Aorta (tissue), 5 donors: ENCODE measurements around the gene ANO8. TPM values are rescaled to one million over a fixed set of nuclear protein-coding genes. Genes with fewer than 3 reads are reported as not detected.
A peak's percentile ranks its signal among the peaks of the same experiment; 100 is the strongest.
"Not testable (repeated sequence)": the region's sequence is repeated elsewhere in the genome, so short reads cannot be mapped to it uniquely, and the experiment has no call there.

ENCODE experiments used
- ATAC-seq: fragments of 200-7000 bp; cut with Tn5 transposase; one replicate; pipeline ENCODE4 v1.9.1; 2022; ENCODE audit warnings: moderate library complexity; ENCODE audit not compliant: low FRiP score
- DNase-seq, 2 donors: peaks; one replicate each; pipeline ENCODE4 v3.0.0-alpha.2; 2020
- H3K27ac ChIP-seq, 2 donors: one replicate each; pipeline ENCODE4 v1.5.1; 2013; ENCODE audit warnings: low read length in 2 of 2, mild to moderate bottlenecking in 2 of 2, moderate library complexity in 2 of 2, control low read depth in 1 of 2, inconsistent platforms in 1 of 2, low read depth in 1 of 2
- H3K27me3 ChIP-seq, 2 donors: one replicate each; pipeline ENCODE4 v1.6.1; 2013; ENCODE audit warnings: control low read depth in 1 of 2, low read length in 1 of 2, mild to moderate bottlenecking in 1 of 2, moderate library complexity in 1 of 2; ENCODE audit not compliant: insufficient read depth in 2 of 2, control insufficient read depth in 1 of 2
- H3K36me3 ChIP-seq, 2 donors: one replicate each; pipeline ENCODE4 v1.6.1; 2013; ENCODE audit warnings: control low read depth in 1 of 2, low read length in 1 of 2, mild to moderate bottlenecking in 1 of 2; ENCODE audit not compliant: insufficient read depth in 2 of 2, control insufficient read depth in 1 of 2
- H3K4me1 ChIP-seq, 2 donors: one replicate each; pipeline ENCODE4 v1.6.1; 2013; ENCODE audit warnings: low read length in 2 of 2, control low read depth in 1 of 2, mild to moderate bottlenecking in 1 of 2, moderate library complexity in 1 of 2; ENCODE audit not compliant: insufficient read depth in 2 of 2, control insufficient read depth in 1 of 2
- H3K4me3 ChIP-seq, 2 donors: one replicate each; pipeline ENCODE4 v1.5.1; 2013; ENCODE audit warnings: low read length in 2 of 2, control low read depth in 1 of 2, mild to moderate bottlenecking in 1 of 2
- H3K9me3 ChIP-seq: one replicate; pipeline ENCODE4 v1.6.1; 2013; ENCODE audit warnings: mild to moderate bottlenecking, low read length; ENCODE audit not compliant: control insufficient read depth
- WGBS, 2 donors: extraction: QIAGEN DNeasy Blood & Tissue Kit; methylation state at CpG; one replicate each; pipeline ENCODE4 v1.1.7; 2013; 5-methylcytosine and 5-hydroxymethylcytosine counted together
- intact Hi-C, 2 donors: fragments of 100-400 bp; cut with DNase I; formaldehyde crosslinking; loops; one replicate each; pipeline versions ENCODE4 v1.14.2 to v1.15.0; 2022
- polyA plus RNA-seq, 2 donors: library from polyadenylated mRNA; stranded (reverse); fragments of 200-250 nt; gene quantifications; one replicate each; pipeline ENCODE4 v1.2.3, GENCODE V29; 2013
- total RNA-seq, 2 donors: library from RNA; stranded (reverse); fragmentation: NEBNext Ultra II Directional; extraction: Animal tissue kit (Norgen Biotek cat#: 25700); gene quantifications; one replicate each; pipeline ENCODE4 v1.2.1, GENCODE V29; 2021
- donor health status: healthy with polysubstance abuse.
- donor health status: Bipolar disorder and iron deficiency.
- donor health status: DM: no; HTN: no; CAD: no.
- donor health status: DM: no; HTN: no; CAD: no.
- donor health status: DM: yes; HTN: yes; CAD: no.

Gene ANO8
- total and polyA plus RNA-seq, 4 donors = 1.3 to 19.4 (median 14.2) TPM

DNA sequence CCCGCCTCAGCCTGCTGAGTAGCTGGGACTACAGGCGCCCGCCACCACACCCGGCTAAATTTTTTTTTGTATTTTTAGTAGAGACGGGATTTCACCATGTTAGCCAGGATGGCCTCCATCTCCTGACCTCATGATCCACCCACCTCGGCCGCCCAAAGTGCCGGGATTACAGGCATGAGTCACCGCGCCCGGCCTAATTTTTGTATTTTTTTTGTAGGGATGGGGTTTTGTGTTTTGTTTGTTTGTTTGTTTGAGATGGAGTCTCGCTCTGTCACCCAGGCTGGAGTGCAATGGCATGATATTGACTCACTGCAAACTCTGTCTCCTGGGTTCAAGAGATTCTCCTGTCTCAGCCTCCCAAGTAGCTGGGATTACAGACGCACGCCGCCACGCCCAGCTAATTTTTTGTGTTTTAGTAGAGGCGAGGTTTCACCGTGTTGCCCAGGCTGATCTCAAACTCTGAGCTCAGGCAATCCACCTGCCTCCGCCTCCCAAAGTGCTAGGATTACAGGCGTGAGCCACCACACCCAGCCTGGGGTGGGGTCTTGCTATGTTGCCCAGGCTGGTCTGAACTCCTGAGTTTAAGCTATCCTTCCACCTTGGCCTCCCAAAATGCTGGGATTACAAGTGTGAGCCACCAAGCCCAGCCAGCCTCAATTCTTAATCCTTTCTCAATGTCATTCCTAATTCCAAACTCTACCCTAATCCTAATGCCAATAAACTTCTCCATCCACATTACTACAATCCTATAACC is 29.4 kb upstream of the ANO8 start:
- H3K4me1 ChIP-seq, H3K9me3 ChIP-seq, H3K27ac ChIP-seq, H3K27me3 ChIP-seq, H3K36me3 ChIP-seq, DNase-seq, intact Hi-C loops, H3K4me3 ChIP-seq, ATAC-seq: not testable (repeated sequence)
- 86 to 90% methylated on average over 20 of the region's 20 CpGs for WGBS, 2 donors

DNA sequence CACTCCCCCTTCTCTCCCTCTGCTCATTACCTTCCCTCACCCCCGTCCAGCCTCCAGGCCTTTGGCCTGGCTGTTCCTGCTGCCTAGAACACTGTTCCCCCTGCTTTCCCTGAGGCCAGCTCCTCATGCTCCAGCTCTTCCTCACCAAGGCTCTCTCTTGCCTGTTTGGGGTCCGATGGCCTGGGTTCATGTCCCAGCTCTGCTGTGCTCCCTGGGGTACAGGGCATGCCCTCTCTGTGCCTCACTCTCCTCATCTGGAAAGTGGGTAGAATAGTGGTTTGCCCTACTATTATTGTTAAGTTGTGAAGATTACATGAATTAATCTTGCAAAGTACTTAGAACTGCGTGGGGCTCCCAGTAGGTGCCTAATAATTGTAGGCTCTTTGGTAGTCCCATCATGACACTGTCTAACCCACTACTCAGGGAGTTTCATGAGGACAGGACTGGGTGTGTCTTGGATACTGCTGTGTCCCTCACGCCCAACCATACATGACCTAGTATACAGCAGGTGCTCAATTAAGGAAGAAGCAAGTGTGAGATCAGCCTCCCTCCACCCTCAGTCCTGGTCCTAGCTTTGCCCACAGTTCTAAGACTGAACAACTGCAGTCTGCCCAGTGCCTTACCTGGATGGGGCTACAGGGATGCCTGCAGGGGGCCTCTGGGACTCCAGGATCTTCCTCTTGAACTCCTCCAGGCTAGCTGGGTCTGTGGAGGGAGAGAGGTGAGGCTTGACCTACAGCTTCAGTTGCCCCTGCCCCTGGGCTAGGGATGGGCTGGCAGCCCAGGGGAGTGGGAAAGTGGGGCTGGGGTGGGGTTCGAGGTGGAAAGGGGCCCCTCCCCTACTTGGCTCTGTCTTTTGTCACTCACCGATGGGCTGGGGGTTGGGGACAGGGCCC is 25.5 kb upstream of the ANO8 start:
- no peak for DNase-seq
- no peaks in the 10 kb centered on the region for H3K4me1 ChIP-seq
- H3K27me3 ChIP-seq = no peaks in the 10 kb centered on the region
- no peak overlapping the region for H3K4me3 ChIP-seq
- H3K27ac ChIP-seq = no peak overlapping the region
- no peaks in the 10 kb centered on the region for H3K36me3 ChIP-seq
- WGBS, 2 donors = 81 to 83% methylated on average over 6 of the region's 6 CpGs
- intact Hi-C loops = no loop called here
- no peak for ATAC-seq
- no peaks in the 10 kb centered on the region for H3K9me3 ChIP-seq

DNA sequence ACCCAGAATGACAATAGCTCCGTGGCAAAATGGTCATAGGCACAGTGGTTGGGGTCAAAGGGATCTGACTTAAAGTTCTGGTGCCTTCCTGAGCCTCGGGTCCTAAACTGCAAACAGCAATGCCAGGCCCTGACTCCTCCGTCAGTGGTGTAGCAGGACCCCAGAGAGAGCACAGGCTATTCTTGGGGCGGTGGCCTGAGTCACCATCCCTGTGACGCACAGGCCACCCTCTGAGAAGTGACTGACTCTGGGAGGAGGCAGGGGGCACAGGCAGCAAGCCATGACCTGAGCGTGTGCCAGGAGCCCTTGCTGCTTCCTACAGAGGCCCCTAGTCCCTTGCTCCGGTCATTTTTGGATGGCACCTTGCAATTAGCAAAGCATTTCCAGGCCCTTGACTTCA is 23.7 kb upstream of the ANO8 start:
- Histone ChIP-seq H3K27ac (no peak overlapping the region), H3K9me3 (no peaks in the 10 kb centered on the region), H3K4me3 (no peak overlapping the region), H3K4me1 (no peaks in the 10 kb centered on the region), H3K27me3 (no peaks in the 10 kb centered on the region), H3K36me3 (no peaks in the 10 kb centered on the region)
- WGBS, 2 donors = 54 to 63% methylated on average over 7 of the region's 7 CpGs
- ATAC-seq (peak; percentile 67), DNase-seq (peak; percentile 79 to 88)
- intact Hi-C loops = no loop called here

DNA sequence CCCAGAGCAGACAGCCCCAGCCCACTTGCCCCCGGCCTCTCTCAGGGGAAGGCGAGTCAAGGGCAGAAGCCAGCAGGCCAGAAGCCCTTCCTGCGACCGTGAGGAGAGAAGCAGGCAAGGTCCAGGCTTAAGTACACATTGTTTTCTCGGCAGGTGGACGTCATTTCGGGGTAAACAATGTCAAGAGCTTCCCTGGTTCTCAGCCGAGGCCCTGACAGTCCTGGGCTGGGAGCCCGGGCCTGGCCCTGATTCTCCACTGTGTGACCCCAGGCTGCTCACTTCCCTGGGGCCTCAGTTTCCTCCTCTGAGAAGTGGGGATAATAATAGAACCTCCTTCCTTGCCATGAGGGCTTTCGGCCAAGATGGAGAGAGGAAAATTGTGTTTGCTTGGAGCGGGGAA is 23.1 kb upstream of the ANO8 start:
- ATAC-seq = no peak
- Histone ChIP-seq H3K36me3 (no peaks in the 10 kb centered on the region), H3K27me3 (no peaks in the 10 kb centered on the region), H3K4me3 (no peak overlapping the region), H3K9me3 (no peaks in the 10 kb centered on the region), H3K4me1 (no peaks in the 10 kb centered on the region), H3K27ac (no peak overlapping the region)
- 80 to 81% methylated on average over 11 of the region's 11 CpGs for WGBS, 2 donors
- intact Hi-C loops = no loop called here
- DNase-seq = no peak

DNA sequence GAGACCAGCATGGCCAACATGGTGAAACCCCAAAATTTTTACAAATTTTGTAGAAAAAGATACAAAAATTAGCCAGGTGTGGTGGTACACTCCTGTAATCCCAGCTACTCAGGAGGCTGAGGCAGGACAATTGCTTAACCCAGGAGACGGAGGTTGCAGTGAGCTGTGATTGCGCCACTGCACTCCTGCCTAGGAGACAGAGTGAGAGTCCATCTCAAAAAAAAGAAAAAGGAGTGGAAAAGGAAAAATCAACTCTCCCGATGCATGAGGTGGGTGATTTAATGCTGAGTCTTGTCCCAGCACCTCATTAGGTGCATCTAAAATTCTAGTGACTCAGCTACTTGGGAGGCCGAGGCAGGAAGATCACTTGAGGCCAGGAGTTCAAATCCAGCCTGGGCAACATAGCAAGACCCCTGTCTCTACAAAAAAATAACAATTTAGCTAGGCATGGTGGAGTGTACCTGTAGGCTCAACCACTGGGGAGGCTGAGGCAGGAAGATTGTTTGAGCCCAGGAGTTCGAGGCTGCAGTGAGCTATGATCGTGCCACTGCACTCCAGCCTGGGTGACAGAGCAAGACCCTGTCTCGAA is 22.5 kb upstream of the ANO8 start:
- H3K9me3 ChIP-seq = no peaks in the 10 kb centered on the region
- H3K4me3 ChIP-seq = no peak overlapping the region
- DNase-seq = no peak
- intact Hi-C loops = no loop called here
- no peaks in the 10 kb centered on the region for H3K27me3 ChIP-seq
- no peaks in the 10 kb centered on the region for H3K36me3 ChIP-seq
- no peak overlapping the region for H3K27ac ChIP-seq
- WGBS, 2 donors = 92 to 93% methylated on average over 7 of the region's 7 CpGs
- ATAC-seq = no peak
- H3K4me1 ChIP-seq = no peaks in the 10 kb centered on the region

- intact Hi-C loops = no loop called here
- H3K36me3 ChIP-seq = no peaks in the 10 kb centered on the region
- ATAC-seq (peak; percentile 6), DNase-seq (no peak)
- H3K4me1 ChIP-seq = no peaks in the 10 kb centered on the region
- no peaks in the 10 kb centered on the region for H3K9me3 ChIP-seq
- H3K4me3 ChIP-seq = no peak overlapping the region
- H3K27ac ChIP-seq = no peak overlapping the region
- H3K27me3 ChIP-seq = no peaks in the 10 kb centered on the region
- WGBS, 2 donors = 86 to 91% methylated on average over 8 of the region's 8 CpGs
Observed at GRCh38 chr19:17353386-17353785, 18.7 kb upstream of the ANO8 start.

DNA sequence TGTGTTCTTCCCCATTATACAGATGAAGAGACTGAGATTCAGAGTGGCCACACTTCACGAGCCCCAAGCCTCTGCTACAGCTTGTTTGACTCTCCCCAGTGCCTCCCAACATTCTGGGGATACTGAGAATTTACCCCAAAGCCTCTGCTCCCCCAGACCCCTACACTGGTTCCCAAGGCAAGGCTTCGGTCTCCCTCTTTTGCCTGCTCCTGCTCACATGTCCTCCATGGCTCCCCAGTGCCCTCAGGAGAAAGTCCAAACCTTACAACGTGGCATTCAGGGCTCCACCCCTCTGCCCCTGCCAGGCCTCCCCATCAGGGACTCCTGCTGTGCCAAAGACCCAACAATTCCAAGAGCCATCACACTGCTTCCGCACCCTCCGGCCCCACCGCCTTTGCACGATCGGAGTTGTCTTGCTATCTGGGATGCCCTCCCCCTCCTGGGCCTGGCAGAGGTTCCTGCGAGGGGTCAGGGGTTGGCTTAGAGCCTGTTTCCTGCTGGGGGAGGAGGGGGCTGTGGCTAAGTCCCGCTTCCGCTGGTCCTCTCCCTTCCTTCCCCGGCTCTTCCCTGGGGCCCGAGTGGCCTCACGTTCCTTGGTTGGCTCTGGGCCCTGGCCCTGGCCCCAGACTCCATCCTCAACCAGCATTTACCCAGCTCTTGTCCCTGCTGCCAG is 18.1 kb upstream of the ANO8 start:
- DNase-seq (no peak), ATAC-seq (peak; percentile 37)
- no peak overlapping the region for H3K27ac ChIP-seq
- no peaks in the 10 kb centered on the region for H3K36me3 ChIP-seq
- no peak overlapping the region for H3K4me3 ChIP-seq
- H3K9me3 ChIP-seq = no peaks in the 10 kb centered on the region
- H3K4me1 ChIP-seq = no peaks in the 10 kb centered on the region
- no peaks in the 10 kb centered on the region for H3K27me3 ChIP-seq
- 22 to 25% methylated on average over 13 to 14 of the region's 14 CpGs for WGBS, 2 donors
- intact Hi-C loops = no loop called here

DNA sequence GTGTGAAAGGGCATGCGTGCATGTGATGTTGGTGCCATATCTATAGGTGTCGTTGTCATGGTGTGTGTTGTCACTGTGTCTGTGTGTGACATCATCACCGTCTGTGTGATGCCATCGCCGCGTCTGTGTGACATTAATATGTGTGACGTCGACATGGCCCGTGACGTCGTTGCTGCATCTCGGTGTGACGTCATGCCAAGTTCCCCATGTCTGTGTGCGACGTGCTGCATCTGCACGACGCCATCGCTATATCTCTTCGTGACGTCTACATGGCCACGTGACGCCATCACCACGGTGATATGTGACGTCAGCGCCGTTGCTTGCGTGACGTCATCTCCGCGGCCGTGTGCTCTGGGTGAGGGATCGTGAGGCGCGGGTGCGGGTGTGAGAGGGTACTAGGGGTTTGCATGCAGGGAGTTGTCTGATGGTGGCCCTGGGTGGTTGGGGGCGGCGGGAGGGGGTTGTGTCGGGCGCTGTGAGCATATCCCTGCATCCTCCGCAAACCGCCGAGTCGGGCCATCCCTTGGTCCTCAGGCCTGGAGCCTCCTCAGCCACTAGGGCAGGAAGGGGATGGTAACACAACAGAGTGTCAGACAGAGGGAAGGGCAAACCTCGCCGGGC is 17.3 kb upstream of the ANO8 start:
- ATAC-seq (no peak), DNase-seq (no peak)
- H3K4me1 ChIP-seq = peaks cover 3% of the 10 kb centered on the region in 2 donors
- no peaks in the 10 kb centered on the region for H3K36me3 ChIP-seq
- no peak overlapping the region for H3K4me3 ChIP-seq
- 93 to 96% methylated on average over 45 of the region's 45 CpGs for WGBS, 2 donors
- intact Hi-C loops = no loop called here
- H3K9me3 ChIP-seq = no peaks in the 10 kb centered on the region
- no peak overlapping the region for H3K27ac ChIP-seq
- H3K27me3 ChIP-seq = no peaks in the 10 kb centered on the region
